ENCODE results near the gene SPECC1L. TPM values are rescaled to one million over a fixed set of nuclear protein-coding genes. Genes with fewer than 3 reads are reported as not detected.
A peak's percentile ranks its signal among the peaks of the same experiment; 100 is the strongest.

The SPECC1L gene
- total RNA-seq, 1 donor from 2014 or later = 69.2 TPM

GRCh38 chr22:24436553-24436952 is 165.9 kb downstream of the SPECC1L start:
- no peak overlapping the region for H2AFZ ChIP-seq (ENCODE audit: low read depth, low read length)
- peaks cover 3% of the 10 kb centered on the region for H3K36me3 Mint-ChIP-seq (ENCODE audit: low read depth, unreplicated experiment)
- H3K27me3 ChIP-seq (ENCODE audit: insufficient read depth, low read length) = no peaks in the 10 kb centered on the region
- H3K4me2 ChIP-seq (ENCODE audit: low read length) = no peak overlapping the region
- H3K4me3 ChIP-seq (ENCODE audit: insufficient read depth, low read depth, low read length) = no peak overlapping the region
- H3K36me3 ChIP-seq (ENCODE audit: insufficient read depth, low read length) = no peaks in the 10 kb centered on the region
- H3K9me3 Mint-ChIP-seq (ENCODE audit: unreplicated experiment) = peaks cover 5% of the 10 kb centered on the region
- H3K79me2 ChIP-seq (ENCODE audit: insufficient read depth, low read length) = no peaks in the 10 kb centered on the region
- H4K20me1 ChIP-seq (ENCODE audit: insufficient read depth, low read length) = no peaks in the 10 kb centered on the region
- H3K27me3 Mint-ChIP-seq (ENCODE audit: low read depth, unreplicated experiment) = peaks cover 5% of the 10 kb centered on the region
- FAIRE-seq = no peak
- no peak for TF ChIP-seq CTCF (IDR thresholded peaks at IDR 0.05; ENCODE audit: insufficient read depth, low read depth, low read length)
- TF ChIP-seq EZH2 (IDR thresholded peaks at IDR 0.05; ENCODE audit: insufficient read depth, low read length) = no peak
- no peak overlapping the region for H3K9ac ChIP-seq (ENCODE audit: low read length)
- no peak overlapping the region for H3K4me3 Mint-ChIP-seq (ENCODE audit: unreplicated experiment)
- no peaks in the 10 kb centered on the region for H3K9me3 ChIP-seq (ENCODE audit: insufficient read depth, low read depth, low read length)
- H3K4me1 ChIP-seq (ENCODE audit: insufficient read depth, low read length) = peaks cover 26% of the 10 kb centered on the region
- no peak overlapping the region for H3K27ac ChIP-seq (ENCODE audit: low read depth, low read length)
- no peak for DNase-seq (ENCODE audit: low read depth)
- H3K27ac Mint-ChIP-seq (ENCODE audit: unreplicated experiment) = no peak overlapping the region
- H3K4me1 Mint-ChIP-seq (ENCODE audit: low read depth, unreplicated experiment) = peaks cover 11% of the 10 kb centered on the region

DNA sequence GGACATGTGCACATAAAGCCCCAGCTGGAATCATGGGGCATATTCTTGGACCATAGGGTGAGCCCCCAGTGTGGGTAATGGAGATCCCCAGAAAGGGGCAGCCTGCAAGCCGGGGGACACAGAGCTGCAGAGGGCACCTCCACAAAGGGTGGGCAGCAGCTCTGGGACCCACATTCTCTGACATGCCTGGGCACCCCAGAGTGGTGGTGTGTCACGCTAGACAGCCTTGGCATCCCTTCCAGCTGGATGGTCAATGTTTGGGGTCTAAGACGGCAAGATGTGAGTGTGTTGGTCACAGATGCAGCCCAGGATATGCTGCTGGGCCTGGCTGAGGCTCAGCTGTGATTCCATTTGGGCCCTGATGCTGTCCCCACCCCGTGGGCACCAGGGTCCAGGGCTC is 166.5 kb downstream of the SPECC1L start:
- Histone ChIP-seq H2AFZ (ENCODE audit: low read depth, low read length) (no peak overlapping the region), H3K4me2 (ENCODE audit: low read length) (no peak overlapping the region), H3K4me1 (ENCODE audit: insufficient read depth, low read length) (peaks cover 23% of the 10 kb centered on the region), H3K9ac (ENCODE audit: low read length) (no peak overlapping the region), H3K27ac (ENCODE audit: low read depth, low read length) (no peak overlapping the region), H4K20me1 (ENCODE audit: insufficient read depth, low read length) (no peaks in the 10 kb centered on the region), H3K27me3 (ENCODE audit: insufficient read depth, low read length) (no peaks in the 10 kb centered on the region), H3K4me3 (ENCODE audit: insufficient read depth, low read depth, low read length) (no peak overlapping the region), H3K79me2 (ENCODE audit: insufficient read depth, low read length) (no peaks in the 10 kb centered on the region), H3K9me3 (ENCODE audit: insufficient read depth, low read depth, low read length) (no peaks in the 10 kb centered on the region), H3K36me3 (ENCODE audit: insufficient read depth, low read length) (no peaks in the 10 kb centered on the region)
- Mint-ChIP-seq H3K27ac (ENCODE audit: unreplicated experiment) (no peak overlapping the region), H3K36me3 (ENCODE audit: low read depth, unreplicated experiment) (peaks cover 3% of the 10 kb centered on the region), H3K4me1 (ENCODE audit: low read depth, unreplicated experiment) (peaks cover 9% of the 10 kb centered on the region), H3K27me3 (ENCODE audit: low read depth, unreplicated experiment) (peaks cover 3% of the 10 kb centered on the region), H3K4me3 (ENCODE audit: unreplicated experiment) (no peak overlapping the region), H3K9me3 (ENCODE audit: unreplicated experiment) (peaks cover 5% of the 10 kb centered on the region)
- FAIRE-seq (no peak), DNase-seq (ENCODE audit: low read depth) (no peak)
- TF ChIP-seq CTCF (IDR thresholded peaks at IDR 0.05; ENCODE audit: insufficient read depth, low read depth, low read length) (no peak), EZH2 (IDR thresholded peaks at IDR 0.05; ENCODE audit: insufficient read depth, low read length) (no peak)

DNA sequence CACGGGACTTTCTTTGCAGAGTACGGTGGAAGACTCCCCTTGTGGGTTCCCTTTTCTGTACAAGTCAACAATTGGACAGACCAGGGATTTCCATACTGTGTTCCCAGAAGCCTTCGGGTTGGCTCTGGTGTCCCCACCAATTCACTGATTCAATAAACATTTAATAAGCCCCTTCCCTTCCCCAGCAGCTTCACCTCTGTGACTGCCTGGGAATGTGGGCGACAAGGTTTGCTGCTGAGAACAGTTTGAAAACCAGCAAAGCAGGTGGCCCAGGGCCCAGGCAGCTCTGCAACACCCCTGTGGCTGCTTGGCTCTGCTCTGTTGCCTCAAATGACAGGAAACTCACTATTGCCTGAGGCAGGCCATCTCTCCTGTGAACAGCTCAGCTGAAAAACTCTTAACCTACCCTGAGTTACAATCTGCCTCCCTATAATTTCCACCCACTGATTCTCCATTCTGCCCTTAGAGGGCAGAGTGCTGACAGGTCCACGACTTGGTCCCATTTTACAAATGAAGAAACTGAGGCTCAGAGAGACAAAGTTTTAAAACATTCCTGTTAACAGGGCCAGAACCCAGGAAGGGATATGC is 167.2 kb downstream of the SPECC1L start:
- H3K9me3 ChIP-seq (ENCODE audit: insufficient read depth, low read depth, low read length) = no peaks in the 10 kb centered on the region
- H3K4me1 ChIP-seq (ENCODE audit: insufficient read depth, low read length) = peaks cover 17% of the 10 kb centered on the region
- H3K36me3 ChIP-seq (ENCODE audit: insufficient read depth, low read length) = no peaks in the 10 kb centered on the region
- no peak overlapping the region for H3K27ac ChIP-seq (ENCODE audit: low read depth, low read length)
- peaks cover 3% of the 10 kb centered on the region for H3K27me3 Mint-ChIP-seq (ENCODE audit: low read depth, unreplicated experiment)
- DNase-seq (ENCODE audit: low read depth) = no peak
- no peak overlapping the region for H3K4me2 ChIP-seq (ENCODE audit: low read length)
- H3K4me1 Mint-ChIP-seq (ENCODE audit: low read depth, unreplicated experiment) = peaks cover 4% of the 10 kb centered on the region
- no peak overlapping the region for H3K9ac ChIP-seq (ENCODE audit: low read length)
- no peak for FAIRE-seq
- no peak overlapping the region for H3K4me3 Mint-ChIP-seq (ENCODE audit: unreplicated experiment)
- no peaks in the 10 kb centered on the region for H4K20me1 ChIP-seq (ENCODE audit: insufficient read depth, low read length)
- no peak overlapping the region for H2AFZ ChIP-seq (ENCODE audit: low read depth, low read length)
- TF ChIP-seq CTCF (IDR thresholded peaks at IDR 0.05; ENCODE audit: insufficient read depth, low read depth, low read length) (peak; percentile 12), EZH2 (IDR thresholded peaks at IDR 0.05; ENCODE audit: insufficient read depth, low read length) (no peak)
- H3K27ac Mint-ChIP-seq (ENCODE audit: unreplicated experiment) = no peak overlapping the region
- H3K36me3 Mint-ChIP-seq (ENCODE audit: low read depth, unreplicated experiment) = peaks cover 3% of the 10 kb centered on the region
- no peak overlapping the region for H3K4me3 ChIP-seq (ENCODE audit: insufficient read depth, low read depth, low read length)
- H3K27me3 ChIP-seq (ENCODE audit: insufficient read depth, low read length) = no peaks in the 10 kb centered on the region
- H3K9me3 Mint-ChIP-seq (ENCODE audit: unreplicated experiment) = peaks cover 5% of the 10 kb centered on the region
- no peaks in the 10 kb centered on the region for H3K79me2 ChIP-seq (ENCODE audit: insufficient read depth, low read length)
